ENCODE measurements around the gene TTC39C. TPM values are rescaled to one million over a fixed set of nuclear protein-coding genes. Genes with fewer than 3 reads are reported as not detected.

The TTC39C gene
- total RNA-seq, 4 donors from 2014 or later: 39.2 to 65.7 (median 51.8) TPM

DNA sequence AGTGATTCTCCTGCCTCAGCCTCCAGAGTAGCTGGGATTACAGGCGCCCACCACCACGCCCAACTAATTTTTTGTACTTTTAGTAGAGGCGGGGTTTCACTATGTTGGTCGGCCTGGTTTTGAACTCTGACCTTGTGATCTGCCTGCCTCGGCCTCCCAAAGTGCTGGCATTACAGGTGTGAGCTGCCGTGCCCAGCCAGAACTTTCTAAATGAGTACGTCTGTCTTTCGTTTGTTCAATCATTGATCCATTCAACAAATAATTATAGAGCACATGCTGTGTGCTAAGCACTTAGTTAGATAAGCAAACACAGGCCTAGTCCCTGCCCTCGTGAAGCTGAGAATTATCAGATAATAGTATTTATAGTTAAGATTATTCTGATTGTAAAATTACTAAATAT lies 56.5 kb downstream of the TTC39C start:
- TF ChIP-seq, protein P1, sequence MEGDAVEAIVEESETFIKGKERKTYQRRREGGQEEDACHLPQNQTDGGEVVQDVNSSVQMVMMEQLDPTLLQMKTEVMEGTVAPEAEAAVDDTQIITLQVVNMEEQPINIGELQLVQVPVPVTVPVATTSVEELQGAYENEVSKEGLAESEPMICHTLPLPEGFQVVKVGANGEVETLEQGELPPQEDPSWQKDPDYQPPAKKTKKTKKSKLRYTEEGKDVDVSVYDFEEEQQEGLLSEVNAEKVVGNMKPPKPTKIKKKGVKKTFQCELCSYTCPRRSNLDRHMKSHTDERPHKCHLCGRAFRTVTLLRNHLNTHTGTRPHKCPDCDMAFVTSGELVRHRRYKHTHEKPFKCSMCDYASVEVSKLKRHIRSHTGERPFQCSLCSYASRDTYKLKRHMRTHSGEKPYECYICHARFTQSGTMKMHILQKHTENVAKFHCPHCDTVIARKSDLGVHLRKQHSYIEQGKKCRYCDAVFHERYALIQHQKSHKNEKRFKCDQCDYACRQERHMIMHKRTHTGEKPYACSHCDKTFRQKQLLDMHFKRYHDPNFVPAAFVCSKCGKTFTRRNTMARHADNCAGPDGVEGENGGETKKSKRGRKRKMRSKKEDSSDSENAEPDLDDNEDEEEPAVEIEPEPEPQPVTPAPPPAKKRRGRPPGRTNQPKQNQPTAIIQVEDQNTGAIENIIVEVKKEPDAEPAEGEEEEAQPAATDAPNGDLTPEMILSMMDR (IDR thresholded peaks at IDR 0.05; ENCODE audit: low read depth): no peak

DNA sequence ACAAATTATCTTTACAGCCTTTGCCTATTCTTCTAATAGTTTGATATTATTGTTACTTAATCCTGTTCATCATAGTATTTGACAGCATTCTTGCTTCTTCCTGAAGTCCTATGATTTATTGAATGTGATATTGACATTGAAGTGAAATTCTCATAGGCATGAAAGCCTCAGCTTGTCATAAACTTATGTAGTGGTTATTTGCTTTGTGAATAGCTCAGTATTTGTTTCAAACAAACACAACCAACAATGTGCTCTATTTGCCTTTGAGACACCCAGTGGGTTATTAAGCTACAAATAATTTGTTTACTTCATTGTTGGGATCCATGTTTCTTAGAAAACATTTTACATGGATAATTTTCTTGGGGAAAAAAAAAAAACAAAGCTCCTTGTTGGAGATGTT lies 57.2 kb downstream of the TTC39C start:
- TF ChIP-seq, protein P1 (IDR thresholded peaks at IDR 0.05; ENCODE audit: low read depth): no peak

DNA sequence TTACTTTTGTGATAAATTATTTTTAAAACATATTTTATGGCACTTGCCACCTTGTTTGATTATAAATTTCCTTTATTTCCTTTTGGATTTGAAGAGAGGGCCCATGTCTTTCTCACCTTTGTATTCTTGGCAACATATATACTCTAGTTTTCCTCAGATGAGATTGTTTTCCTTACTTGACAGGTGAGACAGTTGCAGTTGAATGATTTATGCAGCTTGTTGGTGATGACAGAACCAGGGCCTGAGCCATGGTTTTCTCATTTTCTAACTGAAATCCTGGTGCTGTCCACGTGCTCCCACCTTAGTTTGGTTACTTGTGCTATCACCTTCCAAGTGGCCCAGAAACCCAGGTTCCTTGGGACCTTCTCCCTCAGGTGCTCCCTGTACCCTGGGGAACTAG lies 58.2 kb downstream of the TTC39C start:
- TF ChIP-seq, protein P1 (IDR thresholded peaks at IDR 0.05; ENCODE audit: low read depth): no peak

DNA sequence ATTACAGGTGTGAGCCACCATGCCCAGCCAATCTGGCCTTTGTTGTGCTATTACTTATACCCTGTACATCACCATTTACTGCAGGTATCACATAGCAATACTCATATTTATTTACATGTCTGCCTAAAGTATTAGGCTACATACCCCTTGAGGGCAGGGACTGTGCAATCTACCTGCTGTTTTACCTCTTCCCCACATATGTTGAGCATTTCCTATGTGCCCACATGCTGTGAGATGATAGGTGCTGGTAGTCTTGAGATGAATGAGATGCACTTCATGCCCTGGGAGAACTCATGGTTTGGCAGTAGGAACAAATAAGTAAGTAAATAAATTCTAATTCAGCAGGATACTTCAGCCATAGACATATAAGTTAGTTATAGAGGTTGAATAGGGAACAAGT lies 59.2 kb downstream of the TTC39C start:
- TF ChIP-seq, protein P1 (IDR thresholded peaks at IDR 0.05; ENCODE audit: low read depth): no peak

DNA sequence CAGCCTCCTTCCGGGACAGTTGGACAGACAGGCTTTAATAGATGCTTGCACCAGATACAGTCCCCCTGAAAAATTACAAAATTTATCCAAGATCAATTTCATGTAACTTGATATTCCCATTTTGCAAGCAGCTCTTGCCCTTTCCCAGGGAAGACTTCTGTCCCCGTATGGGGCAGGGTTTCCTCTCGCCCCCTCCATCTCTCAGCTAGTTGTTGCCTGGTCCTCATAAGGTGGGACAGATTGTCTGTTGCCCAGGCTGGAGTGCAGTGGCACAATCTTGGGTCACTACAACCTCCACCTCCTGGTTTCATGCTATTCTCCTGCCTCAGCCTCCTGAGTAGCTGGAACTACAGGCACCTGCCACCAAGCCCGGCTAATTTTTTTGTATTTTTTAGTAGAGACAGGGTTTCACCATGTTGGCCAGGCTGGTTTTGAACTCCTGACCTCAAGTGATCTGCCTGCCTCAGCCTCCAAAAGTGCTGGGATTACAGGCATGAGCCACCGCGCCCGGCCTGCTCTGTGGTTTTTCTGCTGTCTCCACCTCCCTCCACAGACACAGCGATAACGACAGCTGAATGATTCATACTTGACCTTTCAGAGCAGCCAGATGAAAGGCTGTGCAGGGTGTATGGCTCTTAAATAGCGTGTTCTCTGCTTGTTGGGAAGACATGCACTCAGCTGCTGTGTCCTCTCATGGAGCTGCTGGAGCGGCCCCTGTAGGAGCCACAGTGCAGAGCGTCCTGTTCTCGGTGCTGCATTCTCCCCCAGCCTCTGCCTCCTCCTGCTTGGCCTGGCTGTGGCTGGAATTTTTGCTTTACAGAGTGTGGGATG lies 61.4 kb downstream of the TTC39C start:
- TF ChIP-seq, protein P1 (IDR thresholded peaks at IDR 0.05; ENCODE audit: low read depth): no peak

DNA sequence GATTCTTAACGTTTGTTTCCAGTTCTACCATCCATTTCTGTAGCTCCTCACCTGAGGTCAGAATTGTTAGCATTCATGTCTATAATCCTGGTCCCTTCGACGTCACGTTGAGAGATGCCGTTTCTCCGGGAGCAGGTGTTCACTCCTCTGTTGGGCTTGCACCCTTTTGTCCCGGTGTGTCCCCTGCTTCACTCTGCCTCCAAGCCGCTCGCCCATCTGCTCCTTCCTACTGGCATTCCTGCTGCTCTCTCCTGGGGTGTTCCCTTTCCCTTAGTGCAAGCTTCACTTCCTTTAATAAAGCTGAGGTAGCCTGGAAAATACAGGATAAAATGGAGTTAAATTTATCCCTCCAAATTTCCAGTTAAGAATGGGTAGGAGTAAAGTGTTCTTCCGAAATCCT lies 62.4 kb downstream of the TTC39C start:
- TF ChIP-seq, protein P1 (IDR thresholded peaks at IDR 0.05; ENCODE audit: low read depth): no peak

DNA sequence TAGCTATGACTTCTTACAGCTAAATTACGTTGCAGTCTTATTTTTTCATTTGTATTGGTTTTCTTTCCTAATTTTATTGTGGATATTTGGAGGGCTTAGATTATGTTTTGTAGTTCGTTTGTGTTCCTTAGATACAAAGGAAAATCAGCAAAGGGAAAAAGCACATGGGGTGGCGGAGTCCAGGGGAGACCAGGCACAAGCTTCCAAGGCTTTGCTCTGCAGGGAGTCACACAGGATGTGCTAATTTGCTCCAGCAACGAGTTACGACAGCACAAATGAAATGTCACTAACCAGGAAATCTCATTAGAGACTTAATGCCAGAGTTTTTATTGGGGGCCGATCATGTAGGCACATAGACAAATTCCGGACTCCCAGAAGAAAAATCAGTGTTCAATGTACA lies 63.8 kb downstream of the TTC39C start:
- TF ChIP-seq, protein P1 (IDR thresholded peaks at IDR 0.05; ENCODE audit: low read depth): no peak

All from subcutaneous adipose tissue (tissue), 4 donors.